Lower lobe of right lung (tissue), 2 donors: ENCODE data around the gene BPI. TPM values are rescaled to one million over a fixed set of nuclear protein-coding genes. Genes with fewer than 3 reads are reported as not detected.
A peak's percentile ranks its signal among the peaks of the same experiment; 100 is the strongest.
"Not testable (repeated sequence)": the region's sequence is repeated elsewhere in the genome, so short reads cannot be mapped to it uniquely, and the experiment has no call there.

Source experiments
- ATAC-seq, 2 donors: fragments of 200-7000 bp; cut with Tn5 transposase; one replicate each; pipeline ENCODE4 v1.9.1; 2020 to 2022; ENCODE audit warnings: mild to moderate bottlenecking in 2 of 2, moderate library complexity in 2 of 2
- DNase-seq: peaks from one replicate; pipeline ENCODE4 v3.0.0-alpha.2; 2020
- H3K27ac ChIP-seq: fragments of 200-600 bp; one replicate; pipeline ENCODE4 v1.8.0; 2022
- H3K27me3 ChIP-seq: fragments of 200-600 bp; one replicate; pipeline ENCODE4 v1.8.0; 2022; ENCODE audit warnings: low read depth
- H3K36me3 ChIP-seq: fragments of 200-600 bp; one replicate; pipeline ENCODE4 v1.8.0; 2022; ENCODE audit warnings: mild to moderate bottlenecking
- H3K4me1 ChIP-seq: fragments of 200-600 bp; one replicate; pipeline ENCODE4 v1.8.0; 2022
- H3K4me3 ChIP-seq: fragments of 200-600 bp; one replicate; pipeline ENCODE4 v1.8.0; 2022; ENCODE audit warnings: mild to moderate bottlenecking
- H3K9me3 ChIP-seq: fragments of 200-600 bp; one replicate; pipeline ENCODE4 v1.8.0; 2022
- CTCF ChIP-seq: fragments of 200-600 bp; IDR thresholded peaks from one replicate; pipeline ENCODE4 v1.8.0; 2022; ENCODE audit warnings: antibody characterized with exemption, mild to moderate bottlenecking
- intact Hi-C: fragments of 100-400 bp; cut with DNase I; formaldehyde crosslinking; loops from one replicate; pipeline ENCODE4 v1.11.0; 2022
- total RNA-seq: library from RNA; stranded (reverse); fragmentation: NEBNext Ultra II Directional; extraction: Animal tissue kit (Norgen Biotek cat#: 25700); gene quantifications from one replicate; pipeline ENCODE4 v1.2.1, GENCODE V29; 2021
- donor health status: DM: no; HTN: yes; CAD: no; lungs with severe emphysema.

Gene BPI
- total RNA-seq, 1 donor from 2014 or later = 0.44 TPM

- no peaks in the 10 kb centered on the region for H3K27me3 ChIP-seq
- H3K27ac ChIP-seq = no peak overlapping the region
- H3K4me1 ChIP-seq = no peaks in the 10 kb centered on the region
- ATAC-seq (no peak), DNase-seq (no peak)
- intact Hi-C loops = no loop called here
- H3K4me3 ChIP-seq = no peak overlapping the region
- TF ChIP-seq CTCF = no peak
- H3K36me3 ChIP-seq = no peaks in the 10 kb centered on the region
- no peaks in the 10 kb centered on the region for H3K9me3 ChIP-seq
Measured at GRCh38 chr20:38277691-38278090, 26.3 kb upstream of the BPI start.

GRCh38 chr20:38278131-38278530 lies 25.8 kb upstream of the BPI start:
- H3K27ac ChIP-seq = no peak overlapping the region
- no peak for TF ChIP-seq CTCF
- intact Hi-C loops = no loop called here
- H3K27me3 ChIP-seq = no peaks in the 10 kb centered on the region
- H3K4me3 ChIP-seq = no peak overlapping the region
- ATAC-seq = no peak
- no peak for DNase-seq
- H3K9me3 ChIP-seq = no peaks in the 10 kb centered on the region
- H3K4me1 ChIP-seq = no peaks in the 10 kb centered on the region
- no peaks in the 10 kb centered on the region for H3K36me3 ChIP-seq

GRCh38 chr20:38278763-38279162 lies 25.2 kb upstream of the BPI start:
- intact Hi-C loops = no loop called here
- DNase-seq = no peak
- no peak for ATAC-seq
- no peaks in the 10 kb centered on the region for H3K36me3 ChIP-seq
- no peaks in the 10 kb centered on the region for H3K27me3 ChIP-seq
- H3K27ac ChIP-seq = no peak overlapping the region
- no peak for TF ChIP-seq CTCF
- H3K9me3 ChIP-seq = no peaks in the 10 kb centered on the region
- H3K4me1 ChIP-seq = no peaks in the 10 kb centered on the region
- H3K4me3 ChIP-seq = no peak overlapping the region

GRCh38 chr20:38281176-38281915 lies 22.6 kb upstream of the BPI start:
- H3K4me3 ChIP-seq, H3K4me1 ChIP-seq, H3K36me3 ChIP-seq, H3K27ac ChIP-seq, ATAC-seq, DNase-seq, H3K9me3 ChIP-seq, H3K27me3 ChIP-seq, intact Hi-C loops: not testable (repeated sequence)
- TF ChIP-seq CTCF = peak; percentile 16

GRCh38 chr20:38283236-38283635 lies 20.7 kb upstream of the BPI start:
- no peaks in the 10 kb centered on the region for H3K27me3 ChIP-seq
- no peak for TF ChIP-seq CTCF
- ATAC-seq (no peak), DNase-seq (no peak)
- H3K36me3 ChIP-seq = no peaks in the 10 kb centered on the region
- H3K27ac ChIP-seq = no peak overlapping the region
- intact Hi-C loops = no loop called here
- no peaks in the 10 kb centered on the region for H3K4me1 ChIP-seq
- H3K4me3 ChIP-seq = no peak overlapping the region
- H3K9me3 ChIP-seq = no peaks in the 10 kb centered on the region

GRCh38 chr20:38284066-38284650 lies 19.8 kb upstream of the BPI start:
- ATAC-seq, intact Hi-C loops, H3K4me3 ChIP-seq, H3K27ac ChIP-seq, H3K4me1 ChIP-seq, H3K9me3 ChIP-seq, DNase-seq, H3K27me3 ChIP-seq, H3K36me3 ChIP-seq: not testable (repeated sequence)
